DOHH2 (cell line): ENCODE results near the gene TMEFF2.

Experiments used
- H3F3A ChIP-seq: fragments of 200-600 bp; sonication (generic), shearing (Covaris generic); 2 replicates; pipeline ENCODE4 v1.6.0; 2016; ENCODE audit warnings: antibody characterized with exemption, mild to moderate bottlenecking; ENCODE audit not compliant: control insufficient read depth, insufficient read depth
- H3K27ac ChIP-seq: fragments of 200-600 bp; sonication (generic); 2 replicates; pipeline ENCODE4 v1.5.1; 2014; ENCODE audit warnings: low read depth, mild to moderate bottlenecking, low read length, moderate library complexity
- H3K27me3 ChIP-seq: fragments of 200-600 bp; sonication (generic); 2 replicates; pipeline ENCODE4 v1.6.1; 2014; ENCODE audit warnings: mild to moderate bottlenecking, low read length, mixed read lengths; ENCODE audit not compliant: control insufficient read depth
- H3K36me3 ChIP-seq: fragments of 200-600 bp; sonication (generic); 2 replicates; pipeline ENCODE4 v1.6.1; 2014; ENCODE audit warnings: mild to moderate bottlenecking, low read length, moderate library complexity, mixed read lengths; ENCODE audit not compliant: control insufficient read depth
- H3K4me1 ChIP-seq: fragments of 200-600 bp; sonication (generic); 2 replicates; pipeline ENCODE4 v1.6.1; 2014; ENCODE audit warnings: mild to moderate bottlenecking, low read length, mixed read lengths; ENCODE audit not compliant: control insufficient read depth
- H3K4me2 ChIP-seq: fragments of 200-600 bp; sonication (generic); 2 replicates; pipeline ENCODE4 v1.6.0; 2014; ENCODE audit warnings: mild to moderate bottlenecking, low read length, moderate library complexity
- H3K4me3 ChIP-seq: fragments of 200-600 bp; sonication (generic); 2 replicates; pipeline ENCODE4 v1.5.1; 2014; ENCODE audit warnings: mild to moderate bottlenecking, low read length, mixed read lengths
- H3K79me2 ChIP-seq: fragments of 200-600 bp; sonication (generic); 2 replicates; pipeline ENCODE4 v1.6.1; 2014; ENCODE audit warnings: mild to moderate bottlenecking, low read length, mixed read lengths; ENCODE audit not compliant: control insufficient read depth
- H3K9me2 ChIP-seq: fragments of 200-600 bp; sonication (generic); replicated peaks from 2 replicates; pipeline ENCODE4 v1.6.1; 2014; ENCODE audit warnings: mild to moderate bottlenecking, low read length, mixed read lengths; ENCODE audit not compliant: control insufficient read depth
- H3K9me3 ChIP-seq: fragments of 200-600 bp; sonication (generic); 2 replicates; pipeline ENCODE4 v1.6.1; 2014; ENCODE audit warnings: antibody characterized with exemption, low read length, mixed read lengths; ENCODE audit not compliant: control insufficient read depth, insufficient read depth
- H4K20me1 ChIP-seq: fragments of 200-600 bp; sonication (generic); 2 replicates; pipeline ENCODE4 v1.6.0; 2014; ENCODE audit warnings: low read depth, mild to moderate bottlenecking, antibody characterized with exemption, low read length, moderate library complexity; ENCODE audit not compliant: control insufficient read depth, insufficient read depth
- CTCF ChIP-seq: fragments of 200-600 bp; sonication (generic); IDR thresholded peaks from one replicate; pipeline ENCODE4 v1.5.1; 2014; ENCODE audit warnings: antibody characterized with exemption, mild to moderate bottlenecking, low read depth, low read length; ENCODE audit not compliant: poor library complexity, severe bottlenecking
- EZH2phosphoT487 ChIP-seq: fragments of 200-600 bp; sonication (generic); IDR thresholded peaks from 2 replicates; pipeline ENCODE4 v1.6.1; 2017; ENCODE audit warnings: borderline replicate concordance, mild to moderate bottlenecking, antibody characterized with exemption, low read length, moderate library complexity, mixed read lengths

Gene TMEFF2

GRCh38 chr2:192218377-192218776 is 23.6 kb upstream of the TMEFF2 start:
- Histone ChIP-seq H3K27me3 (no peaks in the 10 kb centered on the region), H3K9me2 (no peaks in the 10 kb centered on the region), H3K9me3 (no peaks in the 10 kb centered on the region), H3K4me3 (no peak overlapping the region), H3K4me2 (no peak overlapping the region), H3K27ac (no peak overlapping the region), H4K20me1 (no peaks in the 10 kb centered on the region), H3K79me2 (no peaks in the 10 kb centered on the region), H3K4me1 (no peaks in the 10 kb centered on the region), H3K36me3 (no peaks in the 10 kb centered on the region), H3F3A (no peaks in the 10 kb centered on the region)
- TF ChIP-seq EZH2phosphoT487 (no peak), CTCF (no peak)

GRCh38 chr2:192216336-192216735 is 21.6 kb upstream of the TMEFF2 start:
- Histone ChIP-seq H3K27ac (no peak overlapping the region), H3K79me2 (no peaks in the 10 kb centered on the region), H4K20me1 (no peaks in the 10 kb centered on the region), H3F3A (no peaks in the 10 kb centered on the region), H3K9me3 (no peaks in the 10 kb centered on the region), H3K4me1 (no peaks in the 10 kb centered on the region), H3K9me2 (no peaks in the 10 kb centered on the region), H3K4me3 (no peak overlapping the region), H3K4me2 (no peak overlapping the region), H3K27me3 (no peaks in the 10 kb centered on the region), H3K36me3 (no peaks in the 10 kb centered on the region)
- no peak for TF ChIP-seq EZH2phosphoT487
- TF ChIP-seq CTCF = no peak

- Histone ChIP-seq H3K4me3 (no peak overlapping the region), H3K27me3 (no peaks in the 10 kb centered on the region), H3K79me2 (no peaks in the 10 kb centered on the region), H3F3A (no peaks in the 10 kb centered on the region), H3K9me3 (no peaks in the 10 kb centered on the region), H3K9me2 (no peaks in the 10 kb centered on the region), H3K4me1 (no peaks in the 10 kb centered on the region), H3K4me2 (no peak overlapping the region), H4K20me1 (no peaks in the 10 kb centered on the region), H3K36me3 (no peaks in the 10 kb centered on the region), H3K27ac (no peak overlapping the region)
- no peak for TF ChIP-seq CTCF
- no peak for TF ChIP-seq EZH2phosphoT487
These were observed 20.6 kb upstream of the TMEFF2 start for GRCh38 chr2:192215096-192215877.
